Gastrocnemius medialis (tissue), 4 donors: ENCODE data around the gene RARB.

Experiments used
- POLR2A ChIP-seq, 2 donors: fragments of 450-650 bp; IDR thresholded peaks; one replicate each; pipeline ENCODE4 v1.6.1; 2017; ENCODE audit warnings: antibody characterized with exemption in 2 of 2, mild to moderate bottlenecking in 2 of 2, moderate library complexity in 2 of 2
- TF ChIP-seq, protein P1 (sequence below), 5 experiments: fragments of 450-650 bp in 3 of 5; fragments of 200-600 bp in 2 of 5; sonication (generic) in 2 of 5; IDR thresholded peaks in 4 of 5; conservative IDR thresholded peaks in 1 of 5; 1 replicate in 4 of 5; 2 replicates in 1 of 5; pipeline ENCODE4 v1.5.1; 2016 to 2019; ENCODE audit warnings: antibody characterized with exemption in 5 of 5, mild to moderate bottlenecking in 3 of 5, moderate library complexity in 3 of 5

- TF ChIP-seq POLR2A (IDR thresholded peaks at IDR 0.05), result no peak
- TF ChIP-seq, protein P1, sequence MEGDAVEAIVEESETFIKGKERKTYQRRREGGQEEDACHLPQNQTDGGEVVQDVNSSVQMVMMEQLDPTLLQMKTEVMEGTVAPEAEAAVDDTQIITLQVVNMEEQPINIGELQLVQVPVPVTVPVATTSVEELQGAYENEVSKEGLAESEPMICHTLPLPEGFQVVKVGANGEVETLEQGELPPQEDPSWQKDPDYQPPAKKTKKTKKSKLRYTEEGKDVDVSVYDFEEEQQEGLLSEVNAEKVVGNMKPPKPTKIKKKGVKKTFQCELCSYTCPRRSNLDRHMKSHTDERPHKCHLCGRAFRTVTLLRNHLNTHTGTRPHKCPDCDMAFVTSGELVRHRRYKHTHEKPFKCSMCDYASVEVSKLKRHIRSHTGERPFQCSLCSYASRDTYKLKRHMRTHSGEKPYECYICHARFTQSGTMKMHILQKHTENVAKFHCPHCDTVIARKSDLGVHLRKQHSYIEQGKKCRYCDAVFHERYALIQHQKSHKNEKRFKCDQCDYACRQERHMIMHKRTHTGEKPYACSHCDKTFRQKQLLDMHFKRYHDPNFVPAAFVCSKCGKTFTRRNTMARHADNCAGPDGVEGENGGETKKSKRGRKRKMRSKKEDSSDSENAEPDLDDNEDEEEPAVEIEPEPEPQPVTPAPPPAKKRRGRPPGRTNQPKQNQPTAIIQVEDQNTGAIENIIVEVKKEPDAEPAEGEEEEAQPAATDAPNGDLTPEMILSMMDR (IDR thresholded peaks at IDR 0.05 in 4 of 5, conservative IDR thresholded peaks at IDR 0.05 in 1 of 5), result no peak
These were observed 27.5 kb downstream of the RARB start for GRCh38 chr3:25455441-25456132.
